ENCODE data around the gene XRCC4. TPM values are rescaled to one million over a fixed set of nuclear protein-coding genes. Genes with fewer than 3 reads are reported as not detected.

The XRCC4 gene
- polyA plus RNA-seq, 1 of the 3 experiments (the other 2 are of a cell fraction): 1.8 TPM

GRCh38 chr5:83172655-83173054 lies 95.3 kb downstream of the XRCC4 start (continued):
- no peak for TF ChIP-seq USF1 (IDR thresholded peaks at IDR 0.05; ENCODE audit: borderline replicate concordance, low read depth)
- no peak for TF ChIP-seq REST (IDR thresholded peaks at IDR 0.05; ENCODE audit: low read depth, low read length)
- no peak for TF ChIP-seq TAF1 (IDR thresholded peaks at IDR 0.05; ENCODE audit: borderline replicate concordance, low read depth, low read length)

- CTCF ChIA-PET: no interaction called here
Observed at GRCh38 chr5:83173826-83174225, 96.5 kb downstream of the XRCC4 start.

More at GRCh38 chr5:83173826-83174225, 96.5 kb downstream of the XRCC4 start:
- Histone ChIP-seq H3K4me1 (ENCODE audit: control insufficient read depth in 1 of 2, insufficient read depth in 2 of 2, low read depth in 1 of 2, low read length in 1 of 2) (no peaks in the 10 kb centered on the region), H3K27me3 (ENCODE audit: insufficient read depth) (no peaks in the 10 kb centered on the region), H3K9ac (no peak overlapping the region), H3K36me3 (replicated peaks in 1 of 2; ENCODE audit: control insufficient read depth in 1 of 2, insufficient read depth in 2 of 2, low read length in 1 of 2) (no peaks in the 10 kb centered on the region), H3K9me2 (no peaks in the 10 kb centered on the region), H3K4me2 (no peak overlapping the region), H2AFZ (ENCODE audit: low read depth) (no peak overlapping the region), H3K9me3 (no peaks in the 10 kb centered on the region), H3K27ac (ENCODE audit: low read depth in 2 of 2, low read length in 1 of 2) (no peak overlapping the region), H3F3A (replicated peaks; ENCODE audit: insufficient read depth) (no peaks in the 10 kb centered on the region), H4K20me1 (ENCODE audit: insufficient read depth) (no peaks in the 10 kb centered on the region), H3K4me3 (ENCODE audit: low read depth in 2 of 2, low read length in 1 of 2) (no peak overlapping the region), H3K79me2 (ENCODE audit: insufficient read depth) (no peaks in the 10 kb centered on the region)
- POLR2A ChIA-PET: no interaction called here
- WGBS (ENCODE audit: low lambda C conversion rate): 98% methylated on average over 2 of the region's 2 CpGs
- TF ChIP-seq SIN3A (IDR thresholded peaks at IDR 0.05; ENCODE audit: borderline replicate concordance, low read depth, low read length) (no peak), MEF2A (IDR thresholded peaks at IDR 0.05; ENCODE audit: borderline replicate concordance, low read depth) (no peak), RCOR1 (IDR thresholded peaks at IDR 0.05; ENCODE audit: low read length) (no peak), TAF1 (IDR thresholded peaks at IDR 0.05; ENCODE audit: borderline replicate concordance, low read depth, low read length) (no peak), RXRA (IDR thresholded peaks at IDR 0.05; ENCODE audit: borderline replicate concordance, low read depth) (no peak), CTCF (IDR thresholded peaks at IDR 0.05) (no peak), NFIC (IDR thresholded peaks at IDR 0.05; ENCODE audit: borderline replicate concordance) (no peak), MXI1 (IDR thresholded peaks at IDR 0.05; ENCODE audit: low read depth, low read length) (no peak), MAX (IDR thresholded peaks at IDR 0.05; ENCODE audit: low read depth) (no peak), FOSL2 (IDR thresholded peaks at IDR 0.05; ENCODE audit: borderline replicate concordance, low read depth) (no peak), YY1 (IDR thresholded peaks at IDR 0.05; ENCODE audit: low read depth) (no peak), RAD21 (IDR thresholded peaks at IDR 0.05; ENCODE audit: low read length) (no peak), EP300 (IDR thresholded peaks at IDR 0.05; ENCODE audit: borderline replicate concordance in 1 of 2, low read depth in 1 of 2, low read length in 1 of 2) (no peak), PBX3 (IDR thresholded peaks at IDR 0.05) (no peak), GABPA (IDR thresholded peaks at IDR 0.05; ENCODE audit: low read depth) (no peak), FOXM1 (IDR thresholded peaks at IDR 0.05; ENCODE audit: low read depth) (no peak), FOXJ3 (CRISPR knock-in tag; IDR thresholded peaks at IDR 0.05) (no peak), NRF1 (IDR thresholded peaks at IDR 0.05; ENCODE audit: low read depth, low read length) (no peak)
- DNase-seq: no peak
